ENCODE measurements around the gene ABHD14A.

- no peak for TF ChIP-seq CREB1 (IDR thresholded peaks at IDR 0.05; ENCODE audit: low read depth)
- TF ChIP-seq USF1 (IDR thresholded peaks at IDR 0.05) = no peak
- TF ChIP-seq EP300 (IDR thresholded peaks at IDR 0.05; ENCODE audit: borderline replicate concordance) = no peak
- TF ChIP-seq YY1 (IDR thresholded peaks at IDR 0.05; ENCODE audit: low read depth) = no peak
- TF ChIP-seq TAF1 (IDR thresholded peaks at IDR 0.05; ENCODE audit: low read depth) = no peak
- TF ChIP-seq CEBPB (IDR thresholded peaks at IDR 0.05) = no peak
- no peak for TF ChIP-seq REST (IDR thresholded peaks at IDR 0.05; ENCODE audit: low read depth)
Measured at GRCh38 chr3:51944451-51945021, 30.3 kb upstream of the ABHD14A start.
